Mucosa of rectum (tissue), 2 donors: ENCODE measurements around the gene MEGF11.

Source experiments
- H3K27ac ChIP-seq, 2 donors: one replicate each; pipeline ENCODE4 v1.7.0; 2013; ENCODE audit warnings: inconsistent platforms in 2 of 2, low read depth in 2 of 2, low read length in 2 of 2
- H3K27me3 ChIP-seq, 2 donors: one replicate each; pipeline ENCODE4 v1.7.0; 2013; ENCODE audit warnings: low read length in 2 of 2; ENCODE audit not compliant: control insufficient read depth in 2 of 2, insufficient read depth in 2 of 2
- H3K36me3 ChIP-seq, 2 donors: one replicate each; pipeline ENCODE4 v1.7.0; 2013; ENCODE audit warnings: low read length in 2 of 2; ENCODE audit not compliant: control insufficient read depth in 2 of 2, insufficient read depth in 2 of 2
- H3K4me1 ChIP-seq, 2 donors: one replicate each; pipeline ENCODE4 v1.7.0; 2013; ENCODE audit warnings: low read length in 2 of 2, mild to moderate bottlenecking in 1 of 2; ENCODE audit not compliant: control insufficient read depth in 2 of 2, insufficient read depth in 2 of 2
- H3K4me3 ChIP-seq, 2 donors: one replicate each; pipeline ENCODE4 v1.7.0; 2013; ENCODE audit warnings: low read length in 2 of 2
- H3K9ac ChIP-seq, 2 donors: one replicate each; pipeline ENCODE4 v1.7.0; 2013; ENCODE audit warnings: low read length in 2 of 2, low read depth in 1 of 2, mild to moderate bottlenecking in 1 of 2
- H3K9me3 ChIP-seq, 2 donors: one replicate each; pipeline ENCODE4 v1.7.0; 2013; ENCODE audit warnings: low read length in 2 of 2; ENCODE audit not compliant: control insufficient read depth in 2 of 2
- donor health status: healthy.
- donor health status: Normal muscosa, but diverticular disease.

Gene MEGF11

DNA sequence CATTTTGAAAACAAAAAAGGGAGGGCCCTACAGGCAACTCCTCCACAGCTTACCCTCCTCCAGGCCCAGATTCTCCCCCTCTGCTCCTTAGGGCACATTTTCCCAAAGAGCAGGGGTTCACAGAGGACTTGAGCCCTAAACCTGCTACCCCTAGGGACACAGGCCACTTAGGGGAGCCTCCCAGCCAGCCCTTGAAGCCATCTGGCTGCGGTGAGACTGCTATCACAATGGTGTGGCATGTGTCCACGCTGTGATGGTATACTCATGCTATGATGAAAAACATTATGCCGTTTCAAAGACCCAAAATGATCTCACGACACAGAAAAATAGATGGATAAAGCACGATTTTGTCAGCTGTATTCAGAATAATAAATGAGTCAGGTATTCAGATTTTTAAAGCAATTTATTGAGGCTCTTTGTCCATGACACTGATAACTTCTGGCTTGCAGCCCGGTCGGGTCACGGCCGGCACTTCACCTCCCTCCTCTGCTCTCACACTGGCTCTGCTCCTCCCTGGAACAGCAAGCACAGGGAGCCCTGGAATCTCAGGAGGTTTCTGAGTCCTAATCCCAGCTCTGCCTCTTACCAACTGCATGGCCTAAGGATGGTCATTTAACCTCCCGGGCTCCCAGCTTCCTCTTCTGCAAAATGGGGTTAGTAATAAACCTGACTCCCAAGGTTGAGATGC, 115.3 kb downstream of the MEGF11 start:
- no peaks in the 10 kb centered on the region for H3K4me1 ChIP-seq
- H3K27ac ChIP-seq, result no peak overlapping the region
- no peak overlapping the region for H3K4me3 ChIP-seq

DNA sequence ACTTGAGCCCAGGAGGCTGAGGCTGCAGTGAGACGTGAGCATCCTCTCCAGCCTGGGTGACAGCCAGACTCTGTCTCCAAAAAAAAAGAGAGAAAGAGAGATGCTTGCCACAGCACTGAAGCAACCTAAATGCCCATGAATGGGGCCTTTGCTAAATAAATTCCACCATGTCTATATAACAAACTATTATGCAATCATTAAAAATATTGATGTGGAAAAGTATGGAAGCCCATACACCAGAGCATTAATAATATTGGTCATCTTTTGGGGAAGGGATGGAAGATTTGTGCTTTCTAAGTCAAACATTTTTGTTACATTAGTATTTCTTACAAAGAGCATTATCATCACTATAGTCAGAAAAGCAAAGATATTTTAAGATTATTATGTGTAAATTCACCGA, 116.6 kb downstream of the MEGF11 start:
- Histone ChIP-seq H3K9ac (no peak overlapping the region), H3K4me1 (no peaks in the 10 kb centered on the region), H3K36me3 (no peaks in the 10 kb centered on the region), H3K9me3 (no peaks in the 10 kb centered on the region), H3K27me3 (no peaks in the 10 kb centered on the region), H3K27ac (no peak overlapping the region), H3K4me3 (no peak overlapping the region)

More for the DNA sequence above, 115.3 kb downstream of the MEGF11 start:
- Histone ChIP-seq H3K9me3 (no peaks in the 10 kb centered on the region), H3K36me3 (no peaks in the 10 kb centered on the region), H3K27me3 (no peaks in the 10 kb centered on the region), H3K9ac (no peak overlapping the region)

DNA sequence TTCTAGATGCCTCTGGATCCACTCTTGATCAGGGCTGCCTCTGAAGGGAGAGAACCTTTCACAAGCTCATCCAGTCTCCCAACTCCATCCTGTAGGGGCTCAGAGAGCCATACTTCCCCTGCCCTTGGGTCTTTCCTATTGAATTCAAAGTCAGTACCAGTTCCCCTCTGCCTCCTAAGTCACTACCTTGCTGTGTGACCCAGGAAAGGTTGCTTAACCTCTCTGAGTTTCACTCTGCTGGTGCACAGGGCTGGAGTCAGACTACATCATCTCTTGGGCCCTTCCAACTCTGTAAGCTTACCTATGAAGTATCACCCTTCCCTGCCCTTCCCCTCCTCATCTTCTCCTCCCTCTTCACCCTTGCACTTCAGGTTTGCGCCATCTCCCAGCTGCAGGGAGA, 117.9 kb downstream of the MEGF11 start:
- no peaks in the 10 kb centered on the region for H3K4me1 ChIP-seq
- no peak overlapping the region for H3K9ac ChIP-seq
- no peak overlapping the region for H3K4me3 ChIP-seq
- H3K27me3 ChIP-seq, result no peaks in the 10 kb centered on the region
- no peaks in the 10 kb centered on the region for H3K36me3 ChIP-seq
- no peaks in the 10 kb centered on the region for H3K9me3 ChIP-seq
- H3K27ac ChIP-seq, result no peak overlapping the region

DNA sequence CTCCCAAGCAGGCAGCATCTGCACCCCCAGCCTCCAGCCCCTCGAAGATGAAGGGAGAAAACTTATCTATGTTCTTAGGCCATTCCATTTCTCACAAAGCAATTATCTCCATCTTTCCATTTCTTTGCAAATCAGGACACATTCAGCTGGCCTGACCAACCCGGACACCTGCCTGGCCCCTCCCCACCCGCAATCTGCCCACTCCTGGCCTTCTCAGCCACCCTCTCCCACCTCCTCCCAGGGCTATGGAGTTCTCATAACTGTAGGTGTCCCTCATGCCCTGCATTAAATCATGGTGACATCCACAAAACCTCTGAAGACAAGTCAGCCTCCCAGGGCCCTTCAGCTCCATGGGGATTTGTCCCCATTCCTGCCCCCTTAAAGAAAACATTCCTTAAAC, 119.3 kb downstream of the MEGF11 start:
- Histone ChIP-seq H3K27ac (no peak overlapping the region), H3K9me3 (no peaks in the 10 kb centered on the region), H3K9ac (no peak overlapping the region)

DNA sequence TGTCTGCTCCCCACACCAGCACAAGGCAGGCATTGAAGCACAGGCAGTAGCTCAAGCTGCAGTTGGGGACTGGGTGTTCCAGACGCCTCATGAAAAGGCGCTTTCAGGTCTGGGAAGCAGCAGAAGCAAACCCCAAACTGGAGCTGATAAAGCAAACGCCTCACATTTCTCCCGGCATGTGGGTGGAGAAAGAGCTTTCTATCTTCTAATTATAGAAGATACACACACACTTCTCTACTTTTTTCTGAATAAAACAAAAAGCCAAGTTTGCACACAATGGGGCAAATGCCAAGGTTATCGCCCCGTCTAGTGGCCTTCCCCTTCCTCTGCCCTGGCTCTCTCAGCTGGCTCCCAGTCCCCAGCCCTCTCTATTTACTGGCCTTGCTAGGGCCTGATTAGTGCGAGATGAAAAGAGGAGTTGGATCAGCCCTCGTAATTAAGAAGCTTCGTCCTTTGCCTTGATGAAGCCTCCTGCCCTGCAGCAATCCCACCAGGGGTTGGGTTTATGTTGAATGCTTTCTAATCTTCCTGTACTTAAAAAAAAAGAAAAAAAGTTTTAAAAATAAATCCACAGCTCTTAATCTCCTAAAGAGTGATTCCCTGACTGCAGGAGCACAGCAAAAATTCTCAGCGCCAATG, 120.2 kb downstream of the MEGF11 start:
- Histone ChIP-seq H3K36me3 (no peaks in the 10 kb centered on the region), H3K4me3 (no peak overlapping the region), H3K27me3 (peaks cover 0 to under 1% of the 10 kb centered on the region in 2 donors), H3K9me3 (no peaks in the 10 kb centered on the region), H3K4me1 (no peaks in the 10 kb centered on the region), H3K9ac (no peak overlapping the region), H3K27ac (no peak overlapping the region)

More for the DNA sequence above, 119.3 kb downstream of the MEGF11 start:
- Histone ChIP-seq H3K36me3 (no peaks in the 10 kb centered on the region), H3K4me3 (no peak overlapping the region), H3K4me1 (no peaks in the 10 kb centered on the region), H3K27me3 (no peaks in the 10 kb centered on the region)

DNA sequence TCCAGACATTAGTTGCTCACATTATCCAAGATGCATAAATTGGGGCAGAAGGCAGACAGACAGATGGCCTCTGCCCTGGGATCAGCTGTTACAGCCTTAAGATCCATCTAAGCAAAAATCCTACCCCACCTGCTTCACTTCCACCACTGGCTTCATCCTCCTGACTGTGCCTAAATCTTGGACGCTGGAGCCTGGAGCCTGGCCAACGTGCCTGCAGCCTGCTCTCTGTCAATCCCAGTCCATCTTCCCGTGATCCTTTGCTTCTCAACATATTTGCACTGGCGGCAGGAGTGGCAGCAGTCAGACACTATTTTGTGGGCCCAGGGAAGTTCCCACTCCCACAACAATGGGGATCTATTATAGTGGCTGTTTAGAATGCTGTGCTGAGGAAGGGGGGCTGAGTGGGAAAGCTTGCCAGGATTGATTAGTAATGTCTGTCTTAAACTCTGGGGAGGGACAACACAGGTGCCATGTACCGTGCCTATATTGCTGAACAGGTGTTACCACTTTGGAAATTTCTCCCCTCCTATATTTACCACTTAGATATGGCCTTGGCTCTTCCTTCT, 121.2 kb downstream of the MEGF11 start:
- Histone ChIP-seq H3K36me3 (no peaks in the 10 kb centered on the region), H3K4me3 (no peak overlapping the region), H3K4me1 (no peaks in the 10 kb centered on the region), H3K27me3 (peaks cover 0 to 2% of the 10 kb centered on the region in 2 donors), H3K9me3 (no peaks in the 10 kb centered on the region), H3K9ac (no peak overlapping the region), H3K27ac (no peak overlapping the region)

DNA sequence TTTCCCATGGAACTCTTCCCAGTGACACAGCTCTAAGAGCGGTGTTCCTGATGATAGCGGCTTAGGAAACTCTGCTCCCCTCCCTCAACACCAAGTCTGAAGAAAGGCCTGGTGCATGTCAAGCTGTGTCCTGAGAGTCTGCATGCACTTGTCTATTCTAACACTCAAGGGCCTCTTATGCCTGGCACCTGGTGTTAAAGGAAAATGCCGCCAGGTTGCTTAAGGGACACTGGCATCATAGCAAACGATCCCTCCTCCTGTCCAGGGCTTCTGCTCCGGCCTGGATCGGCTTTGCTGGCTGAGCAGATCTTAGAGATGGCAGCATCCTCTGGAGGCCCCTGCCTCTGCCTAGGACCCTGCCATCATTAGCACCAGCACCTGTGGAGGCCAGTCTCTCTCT, 121.7 kb downstream of the MEGF11 start:
- H3K9ac ChIP-seq, result no peak overlapping the region
- H3K27me3 ChIP-seq, result peaks cover 0 to 3% of the 10 kb centered on the region in 2 donors
- H3K4me1 ChIP-seq, result no peaks in the 10 kb centered on the region
- H3K4me3 ChIP-seq, result no peak overlapping the region
- no peaks in the 10 kb centered on the region for H3K36me3 ChIP-seq
- H3K9me3 ChIP-seq, result no peaks in the 10 kb centered on the region
- H3K27ac ChIP-seq, result no peak overlapping the region

DNA sequence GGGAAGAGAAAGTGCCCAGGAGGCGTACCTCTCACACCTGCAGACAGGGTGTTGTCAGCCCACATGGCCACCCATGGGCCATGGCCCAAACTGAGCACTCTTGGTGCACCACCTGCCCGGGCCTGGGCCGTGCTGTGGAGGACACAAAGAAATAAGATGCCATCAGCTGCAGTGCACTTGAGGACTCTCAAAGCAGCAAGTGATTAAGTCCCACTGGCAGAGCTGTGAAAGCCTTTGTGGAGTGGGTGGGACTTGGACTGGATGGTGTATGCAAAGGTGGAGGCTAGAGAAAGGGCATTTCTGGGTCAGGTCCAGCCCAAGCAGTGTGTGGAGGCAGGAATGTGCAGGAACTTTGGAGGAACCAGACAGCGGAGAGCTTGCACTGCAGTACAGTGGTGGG, 122.3 kb downstream of the MEGF11 start:
- Histone ChIP-seq H3K9ac (no peak overlapping the region), H3K36me3 (no peaks in the 10 kb centered on the region), H3K27me3 (peaks cover 0 to 4% of the 10 kb centered on the region in 2 donors)

DNA sequence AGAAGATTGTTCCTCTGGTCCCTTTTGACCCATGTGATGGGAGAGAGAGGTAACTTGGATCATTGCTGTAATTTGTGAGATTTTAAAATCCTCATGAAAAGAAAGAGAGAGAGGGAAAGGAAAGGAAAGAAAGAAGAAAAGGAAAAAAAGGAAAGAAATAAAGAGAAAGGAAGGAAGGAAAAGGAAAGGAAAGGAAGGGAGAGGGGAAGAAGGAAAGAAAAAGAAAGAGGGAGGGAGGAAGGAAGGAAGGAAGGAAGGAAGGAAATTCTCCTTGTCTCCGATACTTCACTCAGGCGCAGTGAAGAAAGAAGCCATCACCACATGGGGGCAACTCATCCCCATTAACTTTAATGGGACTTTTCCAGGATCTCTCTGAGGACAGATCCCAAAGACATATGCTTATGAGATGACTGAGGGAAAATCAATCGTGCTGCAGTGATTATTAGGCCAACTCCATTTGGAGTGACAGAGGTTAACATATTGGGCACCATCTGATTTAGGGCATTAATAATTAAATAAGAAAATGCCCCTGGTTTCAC, 123.0 kb downstream of the MEGF11 start:
- Histone ChIP-seq H3K27ac (no peak overlapping the region), H3K9ac (no peak overlapping the region), H3K27me3 (peaks cover 0 to 4% of the 10 kb centered on the region in 2 donors), H3K4me1 (no peaks in the 10 kb centered on the region), H3K36me3 (no peaks in the 10 kb centered on the region), H3K9me3 (no peaks in the 10 kb centered on the region), H3K4me3 (no peak overlapping the region)

More for the DNA sequence above, 122.3 kb downstream of the MEGF11 start:
- Histone ChIP-seq H3K4me3 (no peak overlapping the region), H3K27ac (no peak overlapping the region), H3K9me3 (no peaks in the 10 kb centered on the region), H3K4me1 (no peaks in the 10 kb centered on the region)

DNA sequence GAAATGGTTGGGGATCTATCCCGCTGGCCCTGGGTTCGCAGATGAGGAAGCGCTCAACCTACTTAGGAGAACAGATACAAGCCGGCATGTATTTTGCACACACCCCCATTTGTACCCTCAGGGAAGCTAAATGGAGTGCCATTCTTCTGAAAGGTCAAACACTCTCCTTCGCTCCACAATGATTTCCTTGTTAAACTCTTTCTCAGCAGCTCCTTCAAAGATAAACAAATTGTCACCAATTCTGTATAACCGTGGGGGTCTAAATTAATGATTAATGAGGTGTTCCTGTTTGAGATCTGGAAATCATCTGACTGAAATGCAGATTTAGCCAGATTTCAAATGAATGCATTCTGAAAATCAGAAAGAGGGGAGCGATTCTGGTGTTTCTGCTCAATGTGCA, 124.0 kb downstream of the MEGF11 start:
- H3K27me3 ChIP-seq, result peaks cover 0 to 4% of the 10 kb centered on the region in 2 donors
- H3K4me1 ChIP-seq, result no peaks in the 10 kb centered on the region
- no peak overlapping the region for H3K27ac ChIP-seq
- no peaks in the 10 kb centered on the region for H3K9me3 ChIP-seq
- no peaks in the 10 kb centered on the region for H3K36me3 ChIP-seq
- H3K9ac ChIP-seq, result no peak overlapping the region
- H3K4me3 ChIP-seq, result no peak overlapping the region
